GM19452 (cell line): ENCODE results near the gene C16orf95.
"Not testable (repeated sequence)": the region's sequence is repeated elsewhere in the genome, so short reads cannot be mapped to it uniquely, and the experiment has no call there.

Experiments used
- ATAC-seq: cut with Tn5 transposase; IDR thresholded peaks from one replicate; pipeline ENCODE4 v1.9.1; 2021; ENCODE audit not compliant: unreplicated experiment

C16orf95 gene

GRCh38 chr16:87316923-87317749 is at the start of gene C16orf95:
Gene C16orf95 (minus strand): TSS chr16:87317392. CDS start chr16:87317242, 150 bp downstream.
- ATAC-seq, result peak; percentile 89

GRCh38 chr16:87366930-87367329 is 49.7 kb upstream of the C16orf95 start:
- ATAC-seq, result no peak

- no peak for ATAC-seq
Measured at GRCh38 chr16:87366288-87366687, 49.1 kb upstream of the C16orf95 start.

- ATAC-seq, result no peak
Measured at GRCh38 chr16:87365021-87365713, 48.0 kb upstream of the C16orf95 start.

- no peak for ATAC-seq
Measured at GRCh38 chr16:87363771-87364455, 46.7 kb upstream of the C16orf95 start.

GRCh38 chr16:87362828-87363559 is 45.8 kb upstream of the C16orf95 start:
- not testable (repeated sequence) for ATAC-seq

GRCh38 chr16:87361916-87362619 is 44.9 kb upstream of the C16orf95 start:
- ATAC-seq, result no peak

GRCh38 chr16:87360862-87361610 is 43.8 kb upstream of the C16orf95 start:
- ATAC-seq, result no peak

- no peak for ATAC-seq
Measured at GRCh38 chr16:87359121-87359520, 41.9 kb upstream of the C16orf95 start.

- ATAC-seq, result no peak
Measured at GRCh38 chr16:87358696-87359095, 41.5 kb upstream of the C16orf95 start.

- no peak for ATAC-seq
Measured at GRCh38 chr16:87358250-87358649, 41.1 kb upstream of the C16orf95 start.

- ATAC-seq, result no peak
Measured at GRCh38 chr16:87356491-87356853, 39.3 kb upstream of the C16orf95 start.

GRCh38 chr16:87353613-87354012 is 36.4 kb upstream of the C16orf95 start:
- no peak for ATAC-seq

GRCh38 chr16:87352818-87353217 is 35.6 kb upstream of the C16orf95 start:
- no peak for ATAC-seq

- ATAC-seq, result no peak
Measured at GRCh38 chr16:87351320-87351698, 34.1 kb upstream of the C16orf95 start.

- no peak for ATAC-seq
Measured at GRCh38 chr16:87350681-87351319, 33.6 kb upstream of the C16orf95 start.

GRCh38 chr16:87350031-87350430 is 32.8 kb upstream of the C16orf95 start:
- no peak for ATAC-seq

- no peak for ATAC-seq
Measured at GRCh38 chr16:87348616-87349157, 31.5 kb upstream of the C16orf95 start.
